IPS-NIHi7 (cell line): ENCODE data around the gene NEDD8.

Experiments
- DNase-seq: peaks from one replicate; pipeline ENCODE4 v3.0.0; 2012; ENCODE audit warnings: mixed read lengths; ENCODE audit errors: extremely low spot score

NEDD8 gene

DNA sequence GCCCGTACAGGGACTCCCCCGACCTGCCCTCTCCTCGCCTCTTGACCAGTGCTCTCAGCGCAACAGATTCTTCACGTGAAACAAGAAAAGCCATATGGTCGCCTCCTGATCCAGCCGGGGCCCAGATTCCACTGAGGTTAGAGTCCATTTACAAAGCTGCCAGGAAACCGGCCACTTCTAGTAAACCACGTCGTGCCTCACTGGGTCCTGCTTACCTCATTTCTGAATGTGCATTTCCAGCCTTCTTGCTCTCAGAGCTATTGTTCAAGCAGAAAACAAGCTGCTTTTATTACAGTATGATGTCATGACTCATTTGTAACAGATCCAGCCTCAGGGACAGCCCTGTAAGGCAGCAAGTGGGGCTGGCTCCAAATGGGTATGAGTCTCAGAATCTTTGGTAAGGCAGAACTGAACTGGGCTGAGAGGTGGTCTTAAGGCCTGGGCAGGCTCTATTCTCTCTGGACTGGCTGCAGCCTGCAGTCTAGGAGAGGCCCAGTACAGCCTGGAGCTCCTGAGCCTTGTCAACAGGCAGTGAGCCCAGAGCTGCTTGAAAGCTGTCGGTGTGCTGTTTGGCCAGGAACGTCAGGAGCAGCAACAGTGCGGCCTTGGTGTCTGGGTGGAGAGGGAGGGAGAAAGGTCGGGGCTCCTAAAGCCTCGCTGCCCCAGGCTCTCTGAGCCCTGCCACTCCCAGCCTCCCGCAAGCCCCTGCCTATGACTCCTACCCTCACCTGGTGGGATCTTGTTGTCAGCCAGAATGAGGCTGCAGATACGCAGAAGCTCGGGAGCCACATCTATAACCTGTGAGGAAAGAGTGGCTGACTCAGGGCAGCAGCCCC, 52.0 kb downstream of the NEDD8 start:
- DNase-seq: no peak

DNA sequence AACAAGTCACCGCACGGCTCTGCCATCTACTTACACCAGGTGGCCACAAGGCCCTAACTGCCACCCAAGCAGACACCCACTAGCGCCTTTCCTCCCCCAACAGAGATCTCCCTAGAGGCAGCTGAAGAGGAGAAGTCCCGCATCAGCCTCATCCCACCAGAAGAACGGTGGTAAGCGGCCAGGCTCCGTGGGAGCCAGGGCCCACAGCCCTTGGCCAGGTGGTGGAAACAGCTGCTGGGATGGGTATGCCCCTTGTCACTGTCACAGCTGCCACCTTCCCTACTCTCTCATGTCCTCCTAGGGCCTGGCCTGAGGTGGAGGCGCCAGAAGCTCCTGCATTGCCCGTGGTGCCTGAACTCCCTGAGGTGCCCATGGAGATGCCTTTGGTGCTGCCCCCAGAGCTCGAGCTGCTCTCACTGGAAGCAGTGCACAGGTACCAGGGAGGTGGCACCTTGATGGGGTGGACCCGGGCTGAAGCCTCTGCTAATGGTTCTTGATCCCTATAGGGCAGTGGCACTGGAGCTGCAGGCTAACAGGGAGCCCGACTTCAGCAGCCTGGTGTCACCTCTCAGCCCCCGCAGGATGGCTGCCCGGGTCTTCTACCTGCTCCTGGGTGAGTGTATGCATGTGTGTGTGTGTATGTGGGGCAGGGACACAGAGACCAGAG, 52.7 kb downstream of the NEDD8 start:
- no peak for DNase-seq

- no peak for DNase-seq
Measured at GRCh38 chr14:24178399-24179178, 53.6 kb downstream of the NEDD8 start.

- DNase-seq: no peak
Measured at GRCh38 chr14:24177891-24178290, 54.3 kb downstream of the NEDD8 start.

DNA sequence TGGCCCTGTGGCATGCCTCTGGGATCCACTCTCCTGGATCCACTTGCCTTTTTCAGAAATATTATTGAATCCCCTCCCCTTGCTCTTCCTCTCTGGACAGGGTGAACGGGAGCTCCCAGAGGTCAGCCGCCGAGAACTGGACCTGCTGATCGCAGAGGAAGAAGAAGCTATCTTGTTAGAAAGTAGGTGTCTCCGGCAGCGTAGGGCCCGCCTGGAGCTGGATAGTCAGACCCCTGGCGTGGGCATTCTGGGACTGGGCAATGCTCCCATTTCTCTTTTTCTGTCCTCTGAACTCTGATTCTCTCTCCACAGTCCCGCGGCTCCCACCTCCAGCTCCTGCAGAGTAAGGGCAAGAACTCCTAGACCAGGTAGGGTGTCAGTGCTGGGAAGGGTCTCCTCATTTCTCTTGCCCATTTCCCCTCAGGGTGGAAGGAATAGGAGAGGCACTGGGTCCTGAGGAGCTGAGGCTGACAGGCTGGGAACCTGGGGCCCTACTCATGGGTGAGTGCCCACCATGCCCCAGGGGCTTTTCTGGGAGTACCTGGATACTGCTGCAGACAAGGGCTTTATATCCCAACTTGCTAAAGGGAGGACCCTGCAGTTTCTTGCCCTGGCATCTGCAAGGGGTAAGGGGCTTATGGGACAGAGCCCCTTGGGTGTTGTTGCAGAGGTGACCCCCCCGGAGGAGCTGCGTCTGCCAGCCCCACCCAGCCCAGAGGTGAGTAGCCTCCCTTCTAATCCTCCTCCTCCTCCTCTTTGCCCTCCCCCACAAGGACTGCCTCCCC, 54.9 kb downstream of the NEDD8 start:
- DNase-seq: no peak

- DNase-seq: no peak
Measured at GRCh38 chr14:24176599-24176998, 55.6 kb downstream of the NEDD8 start.

DNA sequence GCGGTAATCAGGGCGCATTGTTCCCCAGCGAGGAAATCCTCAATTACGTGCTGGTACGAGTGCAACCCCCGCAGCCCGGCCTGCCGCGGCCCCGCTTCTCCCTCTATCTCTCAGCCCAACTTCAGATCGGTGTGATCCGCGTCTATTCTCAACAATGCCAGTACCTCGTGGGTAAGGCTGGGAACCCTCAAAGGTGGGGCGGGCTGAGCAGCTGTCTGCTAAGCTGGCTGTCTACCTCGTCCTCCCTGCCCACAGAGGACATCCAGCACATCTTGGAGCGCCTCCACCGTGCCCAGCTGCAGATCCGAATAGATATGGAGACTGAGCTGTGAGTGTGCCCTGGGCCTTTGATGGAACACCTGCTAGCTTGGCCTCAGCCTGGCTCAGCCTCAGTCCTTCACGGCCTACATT, 59.3 kb downstream of the NEDD8 start:
- no peak for DNase-seq

DNA sequence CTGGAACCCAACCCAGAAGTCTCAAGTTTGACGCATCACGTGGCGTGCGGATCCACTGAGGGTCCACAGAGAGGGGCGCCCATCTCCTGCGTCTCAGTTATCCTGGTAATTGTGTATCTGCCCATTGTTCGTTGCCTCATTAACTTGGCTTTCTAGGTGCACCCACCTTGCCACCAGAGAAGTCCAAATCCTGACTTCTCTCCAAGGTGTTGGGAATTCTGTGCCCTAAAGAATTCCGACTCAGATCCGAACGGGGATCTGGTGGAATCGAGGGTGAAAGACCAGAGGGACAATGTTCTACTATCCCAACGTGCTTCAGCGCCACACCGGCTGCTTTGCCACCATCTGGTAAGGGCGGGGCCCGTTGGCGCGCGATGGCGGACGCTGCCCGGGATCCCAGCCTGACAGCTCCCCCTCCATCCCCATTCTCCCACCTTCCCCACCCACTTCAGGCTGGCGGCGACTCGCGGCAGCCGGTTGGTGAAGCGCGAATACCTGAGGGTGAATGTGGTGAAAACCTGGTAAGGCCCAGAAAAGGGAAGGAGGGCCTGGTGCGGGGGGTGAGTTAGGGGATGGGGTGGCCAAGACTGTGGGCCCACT, 59.8 kb downstream of the NEDD8 start:
- DNase-seq: no peak

DNA sequence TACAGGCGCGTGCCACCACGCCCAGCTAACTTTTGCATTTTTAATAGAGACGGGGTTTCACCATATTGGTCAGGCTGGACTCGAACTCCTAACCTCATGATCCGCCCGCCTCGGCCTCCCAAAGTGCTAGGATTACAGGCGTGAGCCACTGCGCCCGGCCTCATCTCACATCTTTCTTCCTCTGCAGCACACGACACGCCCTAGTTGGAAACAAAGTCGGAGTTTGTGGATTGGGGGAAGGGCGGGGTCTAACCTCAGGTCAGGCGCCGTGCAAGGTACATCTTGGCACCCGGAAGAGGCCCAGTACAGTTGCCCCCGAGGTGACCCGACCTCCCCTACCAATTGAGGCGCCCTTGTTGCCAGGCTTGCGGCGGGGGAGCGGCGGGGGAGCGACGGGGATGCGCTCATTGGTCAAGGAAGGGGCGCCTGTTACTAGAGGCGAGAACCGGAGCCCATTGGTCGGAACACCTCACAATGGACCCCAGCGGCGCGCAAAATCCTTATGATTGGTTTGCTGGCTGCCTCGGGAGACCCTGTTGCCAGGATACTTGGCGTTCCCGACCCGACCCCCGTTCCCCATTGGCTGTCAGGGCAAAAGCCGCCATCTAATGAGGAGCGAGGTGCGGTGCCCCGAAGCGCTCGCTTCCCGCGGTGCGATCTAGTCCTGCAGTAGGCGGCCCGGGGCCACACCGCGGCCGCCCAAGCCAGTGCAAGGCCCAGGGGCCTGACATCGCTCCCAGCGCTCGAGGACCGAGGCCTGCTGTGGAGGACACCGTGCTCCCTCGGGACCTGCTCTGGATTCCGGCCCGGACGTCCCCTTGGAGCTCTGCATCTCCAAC, 60.5 kb downstream of the NEDD8 start, which contains the start of gene REC8:
TSS of gene REC8 (plus strand) at position 659 of the 839 bp plus-strand sequence. CDS start 473 bp downstream, outside the sequence.
- DNase-seq: peak; percentile 99

- no peak for DNase-seq
Measured at GRCh38 chr14:24167469-24168114, 64.6 kb downstream of the NEDD8 start.
